Astrocyte (in vitro differentiated cells and primary cell): ENCODE results near the gene ANTXR1.

Experiments
- CTCF ChIP-seq: IDR thresholded peaks from 2 replicates; pipeline ENCODE4 v1.5.1; 2011; ENCODE audit warnings: low read depth, mild to moderate bottlenecking, inconsistent platforms, low read length, moderate library complexity; ENCODE audit not compliant: insufficient read depth
- EZH2 ChIP-seq: IDR thresholded peaks from 2 replicates; pipeline ENCODE4 v1.6.1; 2012; ENCODE audit warnings: mild to moderate bottlenecking, low read length, inconsistent platforms; ENCODE audit not compliant: insufficient read depth

- no peak for TF ChIP-seq CTCF
- TF ChIP-seq EZH2, result no peak
These were observed 265.4 kb downstream of the ANTXR1 start for GRCh38 chr2:69278366-69278765.
